ENCODE measurements around the gene RPL4. TPM values are rescaled to one million over a fixed set of nuclear protein-coding genes. Genes with fewer than 3 reads are reported as not detected.

RPL4 gene
- polyA plus RNA-seq, 3 donors, result 2,182 to 4,121 (median 3,642) TPM

DNA sequence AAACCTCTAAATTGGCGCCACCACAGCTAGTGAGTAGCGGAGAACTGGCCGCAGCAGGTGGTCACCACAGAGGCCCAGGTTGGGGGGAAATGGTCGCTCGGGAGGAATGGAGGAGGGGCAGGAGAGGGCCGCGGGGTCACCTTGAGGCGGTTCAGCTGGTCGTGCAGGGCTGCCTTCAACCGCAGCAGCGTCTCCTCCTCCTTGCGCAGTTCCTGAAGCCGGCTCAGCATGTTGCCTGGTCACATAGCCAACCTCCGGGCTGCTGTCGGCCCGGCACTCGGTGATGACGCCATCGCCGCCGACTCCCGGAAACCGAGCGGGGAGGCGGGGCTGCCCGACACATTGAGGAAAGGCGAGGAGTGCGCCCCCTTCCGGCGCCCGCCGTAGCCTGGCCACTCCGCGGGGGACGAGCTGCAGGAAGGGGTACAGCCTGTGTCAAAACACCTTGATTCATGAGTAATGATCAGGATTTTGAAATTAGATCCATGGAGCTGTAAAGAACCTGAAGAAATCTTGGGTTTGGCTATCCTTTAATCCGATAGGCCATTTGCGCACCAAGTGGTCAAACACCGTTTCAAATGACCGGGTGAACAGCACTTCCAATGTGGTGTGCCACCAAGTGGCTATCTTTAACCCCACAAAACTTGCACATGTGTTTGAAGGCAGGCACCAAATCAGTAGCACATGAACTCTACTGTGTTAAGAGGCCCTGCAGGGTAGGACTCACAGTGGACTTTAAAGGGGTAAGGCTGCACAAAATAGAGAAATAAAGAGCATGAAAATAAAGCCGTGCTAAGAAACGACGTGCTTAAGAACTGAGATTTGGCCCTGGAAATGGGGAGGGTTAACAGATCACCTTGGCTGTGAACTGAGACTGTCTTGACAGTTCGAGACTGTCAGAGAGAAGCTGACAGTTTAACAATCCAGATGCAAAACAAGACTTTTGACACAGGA is 6.9 kb downstream of the RPL4 start, which contains the start of gene SNAPC5:
Gene SNAPC5 (minus strand): TSS at position 261 of the 954 bp plus-strand sequence. CDS start 31 bp downstream, at position 230.
- WGBS, 3 donors, result 6 to 10% (median 8%) methylated on average over 42 to 43 of the region's 43 CpGs
- H3K27ac ChIP-seq (ENCODE audit: low read depth, low read length), result peak within 1 kb of the TSS; percentile 85

DNA sequence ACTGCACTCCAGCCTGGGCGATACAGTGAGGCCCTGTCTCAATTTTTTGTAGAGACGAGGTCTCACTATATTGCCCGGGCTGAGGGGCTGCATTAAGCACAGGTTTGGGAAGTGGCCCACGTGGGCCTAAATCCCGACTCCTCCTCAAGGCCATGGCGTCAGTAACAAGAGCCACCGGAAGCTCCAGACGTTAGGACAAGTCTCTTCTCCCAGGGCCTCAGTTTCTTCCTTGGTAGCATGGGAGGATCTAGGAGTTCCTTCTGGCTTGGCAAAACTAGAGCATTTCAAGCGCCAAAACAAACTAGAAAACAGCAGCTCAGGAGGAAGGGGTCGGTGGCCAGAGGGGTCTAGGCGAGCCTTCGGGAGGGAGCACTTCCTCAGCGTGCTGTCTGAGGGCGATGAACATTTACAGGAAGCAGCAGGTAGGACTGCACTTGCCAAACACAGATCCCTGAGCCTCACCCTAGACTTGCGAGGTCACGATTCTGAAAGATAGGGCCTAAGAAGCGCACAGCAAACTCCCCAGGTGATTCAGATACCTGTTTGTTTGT is 7.6 kb downstream of the RPL4 start:
- whole genome bisulfite sequencing, 3 donors, result 13 to 15% (median 14%) methylated on average over 17 of the region's 17 CpGs
- peak overlapping the region; percentile 85 for H3K27ac ChIP-seq (ENCODE audit: low read depth, low read length)

- WGBS, 3 donors, result 58 to 96% (median 67%) methylated on average over 2 of the region's 2 CpGs
- H3K27ac ChIP-seq (ENCODE audit: low read depth, low read length), result no peak overlapping the region
These were observed 10.4 kb downstream of the RPL4 start for GRCh38 chr15:66494262-66494661.

GRCh38 chr15:66491846-66492245 is 12.8 kb downstream of the RPL4 start:
- WGBS, 3 donors, result 76 to 91% (median 77%) methylated on average over 3 of the region's 3 CpGs
- no peak overlapping the region for H3K27ac ChIP-seq (ENCODE audit: low read depth, low read length)

DNA sequence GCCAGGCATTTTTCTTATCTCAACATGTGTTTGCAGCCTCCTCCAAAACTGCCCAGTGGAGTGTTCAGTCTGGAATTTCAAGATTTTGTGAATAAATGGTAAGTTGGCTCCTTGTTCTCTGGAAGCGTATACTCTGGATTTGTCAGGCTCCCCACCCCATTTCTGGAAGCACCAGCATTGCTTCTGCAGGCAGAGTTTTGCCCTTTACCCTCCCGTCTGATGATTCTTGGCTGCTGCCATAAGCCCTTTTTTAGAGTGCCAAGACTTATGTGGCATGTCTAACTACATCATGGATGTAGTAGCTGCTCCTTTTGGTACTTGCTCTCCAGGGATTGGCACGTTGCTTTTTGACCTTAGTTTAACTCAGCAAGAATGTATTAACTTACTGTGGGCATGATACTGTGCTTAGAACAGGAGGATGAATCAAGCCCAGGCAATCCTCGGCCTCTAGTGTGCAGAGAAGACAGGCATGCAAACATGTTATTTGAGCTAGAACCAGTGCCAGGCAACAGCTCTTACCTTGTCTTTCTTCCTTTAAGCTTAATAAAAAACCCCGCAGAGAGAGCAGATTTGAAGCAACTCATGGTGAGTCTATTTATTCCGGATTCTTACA is 15.4 kb downstream of the RPL4 start:
- 71 to 75% (median 71%) methylated on average over 6 of the region's 6 CpGs for WGBS, 3 donors
- no peak overlapping the region for H3K27ac ChIP-seq (ENCODE audit: low read depth, low read length)

GRCh38 chr15:66488525-66488924 is 16.1 kb downstream of the RPL4 start:
- WGBS, 3 donors, result 74 to 95% (median 92%) methylated on average over 5 of the region's 5 CpGs
- H3K27ac ChIP-seq (ENCODE audit: low read depth, low read length), result no peak overlapping the region

DNA sequence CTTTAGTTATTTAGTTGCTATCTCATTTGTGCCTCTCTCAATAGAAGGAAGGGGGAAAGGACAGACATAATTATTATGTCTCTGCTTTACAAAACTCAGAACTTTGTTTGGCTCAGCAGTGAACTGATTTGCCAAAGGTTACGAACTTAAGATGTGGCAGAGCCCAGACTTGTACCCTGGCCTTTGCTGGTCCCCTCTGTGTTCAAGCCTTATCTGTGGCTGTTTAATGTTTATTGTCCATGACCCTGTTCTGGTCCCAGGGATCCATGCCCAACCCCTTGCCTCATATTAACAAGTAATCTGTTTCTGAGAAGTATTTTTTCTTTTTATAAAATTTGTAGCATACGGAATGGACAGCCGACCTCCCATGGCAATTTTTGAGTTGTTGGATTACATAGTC is 17.8 kb downstream of the RPL4 start:
- 86 to 96% (median 91%) methylated on average over 3 of the region's 3 CpGs for WGBS, 3 donors
- no peak overlapping the region for H3K27ac ChIP-seq (ENCODE audit: low read depth, low read length)

DNA sequence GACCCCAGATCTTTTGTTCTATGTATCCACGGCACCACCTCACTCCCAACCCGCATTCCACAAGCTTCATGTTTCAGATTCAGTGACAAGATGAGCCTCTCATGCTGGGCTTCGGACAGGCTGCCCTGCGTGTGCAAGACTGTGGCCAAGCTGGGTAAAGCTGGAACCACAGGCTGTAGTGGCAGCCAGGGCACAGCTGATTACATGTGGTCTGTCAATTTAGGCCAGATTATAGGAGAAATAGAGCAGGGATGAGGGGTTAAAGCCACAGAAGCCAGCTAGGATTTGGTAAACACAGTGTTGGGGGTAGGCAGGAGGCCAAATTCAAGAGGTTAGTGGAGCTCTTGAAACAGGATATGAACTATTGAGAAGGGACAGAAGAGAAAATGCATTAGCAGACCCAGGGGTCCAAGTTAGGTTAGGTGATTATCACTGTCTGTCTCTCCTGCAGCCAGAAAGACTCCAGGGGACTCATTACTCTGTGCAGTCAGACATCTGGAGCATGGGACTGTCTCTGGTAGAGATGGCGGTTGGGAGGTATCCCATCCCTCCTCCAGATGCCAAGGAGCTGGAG is 20.0 kb downstream of the RPL4 start:
- 93 to 98% (median 96%) methylated on average over 5 of the region's 5 CpGs for WGBS, 3 donors
- H3K27ac ChIP-seq (ENCODE audit: low read depth, low read length), result no peak overlapping the region

- no peak overlapping the region for H3K27ac ChIP-seq (ENCODE audit: low read depth, low read length)
- 60 to 69% (median 60%) methylated on average over 3 of the region's 3 CpGs for WGBS, 3 donors
These were observed 21.5 kb downstream of the RPL4 start for GRCh38 chr15:66483131-66483566.

- no peak overlapping the region for H3K27ac ChIP-seq (ENCODE audit: low read depth, low read length)
- 79 to 92% (median 85%) methylated on average over 8 to 9 of the region's 9 CpGs for WGBS, 3 donors
These were observed 22.1 kb downstream of the RPL4 start for GRCh38 chr15:66482539-66482938.

DNA sequence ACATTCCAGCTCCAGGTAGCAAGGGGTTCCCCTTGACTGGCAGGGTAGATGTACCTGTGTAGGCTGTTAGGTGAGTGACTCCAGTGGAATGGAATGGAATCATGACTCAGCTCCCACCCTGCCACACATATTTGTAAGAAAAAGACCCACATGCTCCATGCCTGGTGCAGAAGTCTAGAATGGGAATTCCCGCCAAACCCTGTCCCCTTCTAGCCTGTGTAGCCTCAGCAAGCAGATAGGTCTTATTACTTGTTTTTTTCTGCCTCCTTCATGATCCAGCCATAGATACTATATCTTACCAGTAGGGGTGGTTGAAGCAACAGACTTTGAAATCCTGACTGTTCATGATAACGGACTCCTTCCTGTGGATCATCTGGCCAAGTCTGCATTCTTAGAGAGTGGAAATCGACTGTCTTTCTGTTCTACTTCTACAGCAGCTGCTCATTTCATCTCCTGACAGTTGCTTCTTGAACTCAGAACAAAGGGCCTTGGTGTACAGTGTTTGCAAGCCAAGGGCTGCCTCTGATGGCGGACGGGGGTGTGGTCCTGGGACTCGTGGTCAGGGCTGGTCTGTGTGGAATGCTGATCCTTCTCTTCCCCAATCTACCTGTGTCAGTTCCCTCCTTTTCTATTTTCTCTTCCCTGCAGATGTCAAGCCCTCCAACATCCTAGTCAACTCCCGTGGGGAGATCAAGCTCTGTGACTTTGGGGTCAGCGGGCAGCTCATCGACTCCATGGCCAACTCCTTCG is 23.4 kb downstream of the RPL4 start:
- 93 to 95% (median 93%) methylated on average over 10 of the region's 10 CpGs for WGBS, 3 donors
- no peak overlapping the region for H3K27ac ChIP-seq (ENCODE audit: low read depth, low read length)

- no peak overlapping the region for H3K27ac ChIP-seq (ENCODE audit: low read depth, low read length)
- 80 to 88% (median 87%) methylated on average over 6 of the region's 6 CpGs for WGBS, 3 donors
These were observed 24.4 kb downstream of the RPL4 start for GRCh38 chr15:66480267-66480666.

GRCh38 chr15:66477011-66477410 is 27.6 kb downstream of the RPL4 start:
- no peak overlapping the region for H3K27ac ChIP-seq (ENCODE audit: low read depth, low read length)
- 85 to 90% (median 89%) methylated on average over 2 of the region's 2 CpGs for WGBS, 3 donors

- H3K27ac ChIP-seq (ENCODE audit: low read depth, low read length), result no peak overlapping the region
- WGBS, 3 donors, result 87 to 94% (median 93%) methylated on average over 4 of the region's 4 CpGs
These were observed 28.1 kb downstream of the RPL4 start for GRCh38 chr15:66476535-66476934.

GRCh38 chr15:66474963-66475362 is 29.7 kb downstream of the RPL4 start:
- no peak overlapping the region for H3K27ac ChIP-seq (ENCODE audit: low read depth, low read length)
- 87 to 98% (median 97%) methylated on average over 3 of the region's 3 CpGs for WGBS, 3 donors

GRCh38 chr15:66474135-66474534 is 30.5 kb downstream of the RPL4 start:
- no peak overlapping the region for H3K27ac ChIP-seq (ENCODE audit: low read depth, low read length)

GRCh38 chr15:66472176-66472999 is 32.3 kb downstream of the RPL4 start:
- H3K27ac ChIP-seq (ENCODE audit: low read depth, low read length), result no peak overlapping the region
- WGBS, 3 donors, result 55 to 81% (median 56%) methylated on average over 8 of the region's 8 CpGs

More at GRCh38 chr15:66474135-66474534, 30.5 kb downstream of the RPL4 start:
- 74 to 86% (median 85%) methylated on average over 2 of the region's 2 CpGs for WGBS, 3 donors

Data from adipose tissue (tissue), 3 donors.